GM12872 (cell line): ENCODE results near the gene CEP83.

Experiments used
- CTCF ChIP-seq: IDR thresholded peaks from 3 replicates; pipeline ENCODE4 v1.5.1; 2011; ENCODE audit warnings: low read depth, mild to moderate bottlenecking, low read length, moderate library complexity; ENCODE audit not compliant: insufficient read depth

Gene CEP83

GRCh38 chr12:94362653-94363052, 97.0 kb downstream of the CEP83 start:
- TF ChIP-seq CTCF: no peak

- no peak for TF ChIP-seq CTCF
Measured at GRCh38 chr12:94359761-94360160, 99.9 kb downstream of the CEP83 start.

GRCh38 chr12:94353130-94353529, 106.5 kb downstream of the CEP83 start:
- TF ChIP-seq CTCF: no peak

GRCh38 chr12:94340573-94340972, 119.1 kb downstream of the CEP83 start:
- no peak for TF ChIP-seq CTCF

- no peak for TF ChIP-seq CTCF
Measured at GRCh38 chr12:94338006-94338794, 121.5 kb downstream of the CEP83 start.

GRCh38 chr12:94336211-94336925, 123.3 kb downstream of the CEP83 start:
- no peak for TF ChIP-seq CTCF

- TF ChIP-seq CTCF: no peak
Measured at GRCh38 chr12:94333396-94333795, 126.3 kb downstream of the CEP83 start.
